Suprapubic skin (tissue), 4 donors: ENCODE data around the gene VWA2.
A peak's percentile ranks its signal among the peaks of the same experiment; 100 is the strongest.

Source experiments
- EP300 ChIP-seq: sonication (generic); formaldehyde crosslinking; IDR thresholded peaks from one replicate; pipeline ENCODE4 v1.6.1; 2017; ENCODE audit warnings: antibody characterized with exemption
- POLR2A ChIP-seq, 2 donors: fragments of 450-650 bp; IDR thresholded peaks; one replicate each; pipeline ENCODE4 v1.6.1; 2017; ENCODE audit warnings: antibody characterized with exemption in 2 of 2, mild to moderate bottlenecking in 2 of 2, moderate library complexity in 2 of 2
- POLR2AphosphoS5 ChIP-seq, 3 donors: sonication (generic); formaldehyde crosslinking; IDR thresholded peaks; one replicate each; pipeline ENCODE4 v1.6.1; 2017; ENCODE audit warnings: antibody characterized with exemption in 3 of 3
- TF ChIP-seq, protein P1 (sequence below), 2 donors: fragments of 200-600 bp in 1 of 2; fragments of 450-650 bp in 1 of 2; sonication (generic) in 1 of 2; IDR thresholded peaks; one replicate each; pipeline ENCODE4 v1.5.1; 2016 to 2019; ENCODE audit warnings: antibody characterized with exemption in 2 of 2, mild to moderate bottlenecking in 1 of 2, moderate library complexity in 1 of 2

DNA sequence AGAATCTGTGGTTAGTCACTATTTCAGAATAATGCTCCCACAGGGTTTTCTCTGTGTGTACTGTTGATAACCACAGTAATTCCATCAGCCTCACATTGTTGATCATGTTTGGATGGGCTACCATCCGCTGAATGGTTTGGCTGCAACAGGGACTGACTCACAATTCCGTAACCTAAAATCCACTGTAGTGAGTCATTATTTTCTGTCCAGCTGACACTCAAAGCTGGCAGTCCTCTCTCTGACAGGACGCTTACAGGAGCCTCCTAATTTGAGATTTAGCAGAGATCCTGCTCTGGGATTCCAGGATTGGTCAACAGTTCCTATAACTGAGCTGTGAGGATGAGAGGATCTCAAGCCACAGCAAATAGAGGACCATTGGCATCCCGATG, 32.7 kb downstream of the VWA2 start:
- TF ChIP-seq, protein P1, sequence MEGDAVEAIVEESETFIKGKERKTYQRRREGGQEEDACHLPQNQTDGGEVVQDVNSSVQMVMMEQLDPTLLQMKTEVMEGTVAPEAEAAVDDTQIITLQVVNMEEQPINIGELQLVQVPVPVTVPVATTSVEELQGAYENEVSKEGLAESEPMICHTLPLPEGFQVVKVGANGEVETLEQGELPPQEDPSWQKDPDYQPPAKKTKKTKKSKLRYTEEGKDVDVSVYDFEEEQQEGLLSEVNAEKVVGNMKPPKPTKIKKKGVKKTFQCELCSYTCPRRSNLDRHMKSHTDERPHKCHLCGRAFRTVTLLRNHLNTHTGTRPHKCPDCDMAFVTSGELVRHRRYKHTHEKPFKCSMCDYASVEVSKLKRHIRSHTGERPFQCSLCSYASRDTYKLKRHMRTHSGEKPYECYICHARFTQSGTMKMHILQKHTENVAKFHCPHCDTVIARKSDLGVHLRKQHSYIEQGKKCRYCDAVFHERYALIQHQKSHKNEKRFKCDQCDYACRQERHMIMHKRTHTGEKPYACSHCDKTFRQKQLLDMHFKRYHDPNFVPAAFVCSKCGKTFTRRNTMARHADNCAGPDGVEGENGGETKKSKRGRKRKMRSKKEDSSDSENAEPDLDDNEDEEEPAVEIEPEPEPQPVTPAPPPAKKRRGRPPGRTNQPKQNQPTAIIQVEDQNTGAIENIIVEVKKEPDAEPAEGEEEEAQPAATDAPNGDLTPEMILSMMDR (IDR thresholded peaks at IDR 0.05), result no peak
- TF ChIP-seq POLR2A (IDR thresholded peaks at IDR 0.05), result no peak
- peak in 2 of 3 donors; percentile 33 to 68 for TF ChIP-seq POLR2AphosphoS5 (IDR thresholded peaks at IDR 0.05)
- TF ChIP-seq EP300, result no peak
